NCI-H460 (cell line): ENCODE results near the gene ZNF613. TPM values are rescaled to one million over a fixed set of nuclear protein-coding genes. Genes with fewer than 3 reads are reported as not detected.
"Not testable (repeated sequence)": the region's sequence is repeated elsewhere in the genome, so short reads cannot be mapped to it uniquely, and the experiment has no call there.

Experiments used
- DNase-seq: peaks from one replicate; pipeline ENCODE4 v3.0.0-alpha.2; 2016; ENCODE audit warnings: low read depth; ENCODE audit errors: extremely low read depth
- total RNA-seq: library from RNA; depleted of rRNA; stranded (reverse); fragments of >200 nt; shearing (Covaris generic); gene quantifications from 2 replicates; pipeline ENCODE4 v1.2.3, GENCODE V29; 2014

The ZNF613 gene
- total RNA-seq, 1 experiment from 2014 or later = 6.3 TPM

DNA sequence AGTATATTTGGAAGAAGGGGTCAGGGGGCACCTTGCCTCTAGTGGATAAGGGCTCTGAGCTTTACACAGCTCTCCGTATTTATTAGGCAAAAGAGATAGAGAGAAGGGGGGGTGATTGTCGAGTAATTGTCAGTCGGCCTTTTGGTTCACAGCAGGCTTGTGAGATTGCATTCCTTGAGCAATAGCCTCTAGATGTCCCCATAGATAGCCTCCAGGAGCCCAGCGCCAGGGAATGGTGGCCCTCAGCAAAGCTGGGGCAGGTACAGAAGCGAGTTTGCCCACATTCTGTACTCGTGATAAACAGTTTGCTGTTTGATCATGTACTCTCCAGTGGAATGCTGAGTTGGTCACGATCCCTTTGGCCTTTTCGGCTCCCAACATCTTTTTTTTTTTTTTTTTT is 4.6 kb downstream of the ZNF613 start:
- DNase-seq = no peak

DNA sequence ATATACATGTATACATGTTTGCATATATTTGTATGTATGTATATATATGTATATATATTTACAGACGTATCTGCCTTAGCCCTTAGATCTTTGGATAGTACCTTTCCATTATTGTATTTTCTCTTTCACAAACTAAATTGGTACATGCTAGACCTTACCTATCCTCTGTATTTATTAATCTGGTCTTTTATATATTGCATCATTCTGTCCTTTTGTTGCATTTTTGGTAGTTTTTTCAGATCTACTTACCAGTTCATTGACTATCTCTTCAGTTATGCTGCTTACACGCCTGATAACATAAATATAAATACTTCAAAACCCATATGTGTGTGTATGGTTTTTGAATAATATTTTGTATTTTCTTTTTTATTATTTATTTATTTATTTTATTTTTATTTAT is 11.7 kb downstream of the ZNF613 start:
- DNase-seq = no peak

DNA sequence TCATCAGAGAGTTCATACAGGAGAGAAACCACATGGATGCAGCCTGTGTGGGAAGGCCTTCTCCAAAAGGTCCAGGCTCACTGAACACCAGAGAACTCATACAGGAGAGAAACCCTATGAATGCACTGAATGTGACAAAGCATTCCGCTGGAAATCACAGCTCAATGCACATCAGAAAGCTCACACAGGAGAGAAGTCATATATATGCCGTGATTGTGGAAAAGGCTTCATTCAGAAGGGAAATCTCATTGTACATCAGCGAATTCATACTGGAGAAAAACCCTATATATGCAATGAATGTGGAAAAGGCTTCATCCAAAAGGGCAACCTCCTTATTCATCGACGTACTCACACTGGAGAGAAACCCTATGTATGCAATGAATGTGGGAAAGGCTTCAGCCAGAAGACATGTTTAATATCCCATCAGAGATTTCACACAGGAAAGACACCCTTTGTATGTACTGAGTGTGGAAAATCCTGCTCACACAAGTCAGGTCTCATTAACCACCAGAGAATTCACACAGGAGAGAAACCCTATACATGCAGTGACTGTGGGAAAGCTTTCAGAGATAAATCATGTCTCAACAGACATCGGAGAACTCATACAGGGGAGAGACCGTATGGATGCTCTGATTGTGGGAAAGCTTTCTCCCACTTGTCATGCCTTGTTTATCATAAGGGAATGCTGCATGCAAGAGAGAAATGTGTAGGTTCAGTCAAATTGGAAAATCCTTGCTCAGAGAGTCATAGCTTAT is 17.7 kb downstream of the ZNF613 start:
- DNase-seq = no peak

DNA sequence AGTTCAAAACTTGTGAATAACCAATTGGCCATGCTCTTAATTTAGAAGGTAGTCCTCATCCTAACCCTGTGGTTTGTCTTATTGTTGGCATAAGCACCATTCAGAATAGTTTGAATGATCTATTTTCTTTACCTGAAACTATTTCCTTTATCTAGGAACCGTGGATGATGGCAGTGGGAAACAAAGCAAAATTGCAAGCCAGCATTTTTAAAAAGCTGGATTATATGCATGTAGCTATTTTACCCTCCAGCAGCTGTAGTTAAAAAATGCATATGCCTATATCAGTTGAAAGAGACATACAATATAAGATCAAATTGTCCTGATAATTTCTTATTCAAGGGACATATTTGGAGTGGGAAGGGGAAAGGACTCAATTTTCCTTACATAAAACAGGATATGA is 19.3 kb downstream of the ZNF613 start:
- DNase-seq = no peak

DNA sequence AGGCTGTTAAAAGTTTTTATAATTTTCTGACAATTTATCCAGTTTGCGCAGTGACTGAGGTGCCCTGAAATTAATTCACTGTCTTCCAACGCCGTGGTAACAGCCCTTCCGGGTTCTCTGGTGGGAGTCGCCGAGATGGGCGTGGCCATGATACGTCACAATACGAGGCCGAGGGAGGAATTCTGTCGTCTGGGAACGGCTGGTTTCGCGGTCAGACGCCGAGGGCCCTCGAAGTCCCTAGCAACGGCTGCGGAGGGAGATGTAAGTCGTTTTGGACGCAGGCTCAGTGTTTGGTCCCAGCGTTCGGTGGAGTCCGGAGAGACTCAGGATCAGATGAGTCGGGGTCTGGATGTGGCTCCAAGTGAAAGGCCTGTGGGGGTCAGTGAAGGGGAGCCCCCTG is 21.7 kb downstream of the ZNF613 start:
- DNase-seq = no peak

DNA sequence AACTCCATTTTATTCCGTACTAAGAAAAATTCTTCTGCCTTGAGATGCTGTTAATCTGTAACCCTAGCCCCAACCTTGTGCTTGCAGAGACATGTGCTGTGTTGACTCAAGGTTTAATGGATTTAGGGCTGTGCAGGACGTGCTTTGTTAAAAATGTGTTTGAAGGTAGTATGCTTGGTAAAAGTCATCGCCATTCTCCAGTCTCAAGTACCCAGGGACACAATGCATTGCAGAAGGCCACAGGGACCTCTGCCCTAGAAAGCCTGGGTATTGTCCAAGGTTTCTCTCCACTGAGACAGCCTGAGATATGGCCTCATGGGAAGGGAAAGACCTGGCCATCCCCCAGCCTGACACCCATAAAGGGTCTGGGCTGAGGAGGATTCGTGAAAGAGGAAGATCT is 30.6 kb downstream of the ZNF613 start:
- DNase-seq = not testable (repeated sequence)

DNA sequence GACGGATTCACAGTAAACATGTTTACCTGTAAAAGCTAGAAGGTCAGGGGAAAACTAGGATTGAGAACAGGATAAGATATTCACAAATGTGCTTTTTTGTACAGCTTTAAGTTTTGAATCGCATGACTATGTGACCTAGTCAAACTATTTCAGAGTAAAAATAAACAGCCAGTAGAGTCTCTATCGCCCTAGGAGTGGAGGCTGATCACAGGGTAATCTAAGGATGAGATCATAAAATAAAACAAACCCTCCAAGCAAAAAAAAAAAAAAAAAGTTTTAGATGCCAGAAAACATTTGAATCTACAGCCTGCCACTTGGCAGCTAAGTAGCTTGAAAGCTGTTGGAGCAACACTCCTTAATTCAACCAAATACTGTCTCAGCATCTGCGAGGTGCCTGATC is 32.5 kb downstream of the ZNF613 start:
- no peak for DNase-seq

DNA sequence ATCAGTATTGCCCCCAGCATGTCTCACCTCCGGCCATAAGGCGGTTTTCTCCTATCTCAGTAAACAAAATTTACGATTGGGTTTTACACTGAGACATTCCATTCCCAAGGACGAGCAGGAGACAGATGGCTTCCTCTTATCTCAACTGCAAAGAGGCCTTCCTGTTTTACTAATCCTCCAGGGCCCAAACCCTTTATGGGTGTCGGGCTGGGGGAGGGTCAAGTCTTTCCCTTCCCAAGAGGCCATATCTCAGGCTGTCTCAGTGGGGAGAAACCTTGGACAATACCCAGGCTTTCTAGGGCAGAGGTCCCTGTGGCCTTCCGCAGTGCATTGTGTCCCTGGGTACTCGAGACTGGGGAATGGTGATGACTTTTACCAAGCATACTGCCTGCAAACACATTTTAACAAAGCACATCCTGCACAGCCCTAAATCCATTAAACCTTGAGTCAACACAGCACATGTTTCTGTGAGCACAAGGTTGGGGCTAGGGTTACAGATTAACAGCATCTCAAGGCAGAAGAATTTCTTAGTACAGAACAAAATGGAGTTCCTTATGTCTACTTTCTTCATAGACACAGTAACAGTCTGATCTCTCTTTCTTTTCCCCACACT is 33.5 kb downstream of the ZNF613 start:
- DNase-seq = not testable (repeated sequence)

DNA sequence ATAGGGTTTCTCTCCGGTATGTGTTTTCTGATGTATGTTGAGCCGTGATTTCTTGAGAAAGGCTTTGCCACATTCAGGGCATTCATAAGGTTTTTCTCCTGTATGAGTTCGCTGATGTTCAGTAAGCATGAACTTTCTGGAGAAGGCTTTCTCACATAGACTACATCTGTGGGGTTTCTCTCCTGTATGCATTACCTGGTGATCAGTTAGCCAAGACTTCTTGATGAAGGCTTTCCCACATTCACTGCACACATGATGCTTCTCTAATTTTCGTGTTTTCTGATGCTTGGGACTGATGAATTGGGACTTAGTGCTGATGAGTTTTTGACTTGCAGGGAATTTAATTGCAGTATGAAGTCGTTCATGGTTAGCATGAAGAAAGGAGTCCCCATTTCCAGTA is 38.3 kb downstream of the ZNF613 start:
- DNase-seq = no peak

DNA sequence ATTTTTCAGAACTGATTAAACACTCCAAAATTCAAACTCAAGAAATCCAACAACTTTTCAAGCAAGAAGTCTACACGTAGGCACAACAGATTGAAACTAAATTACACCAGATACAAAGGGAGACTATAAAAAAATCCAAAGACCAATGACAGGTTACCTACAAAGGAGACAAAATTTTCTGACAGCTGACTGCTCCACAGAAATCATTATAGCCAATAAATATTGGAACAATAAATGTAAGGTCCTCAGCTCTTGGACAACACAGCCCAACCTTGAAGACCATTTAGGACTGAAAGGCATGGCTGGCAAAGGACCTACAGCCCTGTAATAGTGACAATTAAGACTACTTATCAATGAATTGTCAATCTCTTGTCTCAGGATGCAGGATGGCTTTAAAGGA is 43.4 kb downstream of the ZNF613 start:
- no peak for DNase-seq

DNA sequence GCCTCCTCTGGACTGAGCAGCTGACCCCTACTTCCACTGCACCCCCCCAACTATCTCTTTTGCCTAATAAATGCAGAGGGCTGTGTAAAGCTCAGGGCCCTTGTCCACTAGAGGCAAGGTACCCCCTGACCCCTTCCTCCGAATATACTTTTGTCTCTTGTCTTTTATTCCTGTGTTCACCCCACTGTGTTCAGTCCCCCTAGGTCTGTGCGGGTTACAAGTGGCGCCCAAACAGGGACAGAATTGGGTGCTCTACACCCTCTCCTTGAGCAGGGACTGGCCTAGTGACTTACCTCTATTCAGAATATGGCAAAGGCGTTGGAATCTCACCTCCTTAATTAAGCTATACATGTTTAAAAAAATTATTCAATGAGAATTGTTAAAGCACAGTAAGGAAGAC is 44.4 kb downstream of the ZNF613 start:
- DNase-seq = no peak

DNA sequence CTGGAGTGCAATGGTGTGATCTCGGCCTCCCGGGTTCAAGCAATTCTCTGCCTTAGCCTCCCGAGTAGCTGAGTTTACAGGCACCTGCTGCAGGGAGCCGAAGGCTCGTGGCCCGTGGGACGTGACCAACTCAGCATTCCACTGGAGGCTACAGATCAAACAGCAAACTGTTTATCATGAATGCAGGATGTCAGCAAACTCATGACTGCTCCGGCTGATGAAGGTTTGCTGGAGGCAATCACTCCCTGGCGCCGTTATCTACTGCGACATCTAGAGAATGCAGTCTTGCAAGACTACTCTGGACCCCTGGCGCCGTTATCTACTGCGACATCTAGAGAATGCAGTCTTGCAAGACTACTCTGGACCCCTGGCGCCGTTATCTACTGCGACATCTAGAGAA is 48.5 kb downstream of the ZNF613 start:
- DNase-seq = not testable (repeated sequence)

DNA sequence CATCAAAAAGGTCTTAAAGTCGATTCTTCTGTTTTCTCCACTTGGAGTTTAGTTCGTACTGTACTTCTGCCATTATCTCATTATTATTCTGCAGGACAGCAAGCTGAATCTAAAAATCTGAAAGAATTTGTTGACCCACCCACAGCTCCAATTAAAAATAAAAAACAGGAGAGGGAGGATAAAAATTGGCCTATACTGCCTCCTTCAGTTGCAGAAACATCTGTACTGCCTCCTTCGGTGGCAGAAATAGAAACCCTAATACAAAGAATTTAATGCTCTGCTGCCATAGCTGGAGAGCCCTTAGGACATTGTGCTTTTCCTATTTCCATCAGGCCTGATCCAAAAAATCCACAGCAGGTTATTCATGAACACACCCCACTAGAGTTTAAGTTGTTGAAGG is 49.6 kb downstream of the ZNF613 start:
- DNase-seq = no peak

DNA sequence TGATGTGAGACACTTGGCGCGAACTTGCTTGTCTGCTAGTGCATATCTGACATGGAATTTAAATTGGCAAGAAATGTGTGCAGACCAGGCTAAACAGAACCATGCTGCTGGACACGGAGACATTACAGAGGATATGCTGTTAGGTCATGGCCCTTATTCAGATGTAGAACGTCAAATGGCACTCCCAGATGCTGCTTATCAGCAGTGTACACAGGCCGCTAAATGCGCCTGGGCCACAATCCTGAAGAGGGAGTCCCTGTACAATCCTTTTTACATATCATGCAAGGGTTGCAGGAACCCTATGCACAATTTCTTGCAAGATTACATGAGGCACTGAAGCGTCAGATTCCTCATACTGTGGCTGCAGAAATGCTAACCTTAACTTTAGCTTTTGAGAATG is 50.1 kb downstream of the ZNF613 start:
- no peak for DNase-seq

DNA sequence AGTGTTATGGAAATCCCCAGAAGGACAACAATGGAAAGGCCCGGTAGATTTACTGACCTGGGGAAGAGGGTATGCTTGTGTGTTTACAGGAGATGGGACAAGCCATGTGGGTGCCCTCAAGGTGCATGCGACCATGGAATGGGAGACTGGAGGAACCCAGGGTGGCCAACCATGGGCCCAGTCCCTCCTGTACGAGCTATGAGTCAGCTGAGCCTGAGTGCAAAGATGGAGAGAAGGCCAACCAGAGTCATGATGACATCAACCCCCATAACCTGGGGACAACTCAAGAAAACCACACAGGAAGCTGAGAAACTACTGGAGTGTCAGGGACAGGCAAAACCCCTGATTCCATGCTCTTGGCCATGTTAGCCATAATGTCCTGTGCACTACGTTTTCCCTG is 51.6 kb downstream of the ZNF613 start:
- DNase-seq = no peak

DNA sequence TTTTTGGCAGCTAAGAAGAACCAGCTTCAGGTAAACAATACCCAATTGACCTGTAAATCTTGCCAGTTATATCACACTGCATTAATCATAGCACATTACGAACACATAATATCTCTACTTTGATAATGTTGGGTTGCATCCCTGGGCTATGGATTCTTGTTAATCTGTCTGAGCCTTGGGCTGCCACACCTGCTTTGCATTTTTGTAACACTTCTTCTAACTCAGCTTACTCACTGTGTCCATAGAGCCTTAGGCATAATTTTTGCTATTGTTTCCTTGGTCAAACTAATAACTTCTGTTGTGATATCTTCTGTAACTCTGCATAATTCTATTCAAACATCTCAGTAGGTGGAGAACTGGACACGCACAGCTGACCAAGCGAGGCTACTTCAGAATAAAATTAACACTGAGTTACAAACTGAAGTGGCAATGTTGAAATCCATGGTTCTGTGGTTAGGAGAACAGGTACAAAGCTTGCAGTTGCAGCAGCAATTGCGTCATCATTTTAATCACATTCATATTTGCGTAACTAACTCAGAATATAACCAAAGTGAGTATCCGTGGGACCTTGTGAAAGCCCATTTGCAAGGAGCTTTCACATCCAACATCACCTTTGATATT is 53.0 kb downstream of the ZNF613 start:
- no peak for DNase-seq

DNA sequence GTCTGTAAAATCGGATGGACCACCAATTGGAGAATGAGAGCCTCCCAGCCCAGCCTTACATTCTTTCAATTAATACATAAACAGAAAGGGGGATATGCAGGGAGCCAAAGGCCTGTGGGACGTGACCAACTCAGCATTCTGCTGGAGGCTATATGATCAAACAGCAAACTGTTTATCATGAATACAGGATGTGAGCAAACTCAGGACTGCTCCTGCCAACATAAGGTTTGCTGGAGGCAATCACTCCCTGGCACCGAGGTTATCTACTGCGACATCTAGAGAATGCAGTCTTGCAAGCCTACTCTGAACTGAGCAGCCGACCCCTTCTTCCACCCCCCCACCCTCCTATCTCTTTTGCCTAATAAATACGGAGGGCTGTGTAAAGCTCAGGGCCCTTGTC is 53.7 kb downstream of the ZNF613 start:
- DNase-seq = not testable (repeated sequence)

DNA sequence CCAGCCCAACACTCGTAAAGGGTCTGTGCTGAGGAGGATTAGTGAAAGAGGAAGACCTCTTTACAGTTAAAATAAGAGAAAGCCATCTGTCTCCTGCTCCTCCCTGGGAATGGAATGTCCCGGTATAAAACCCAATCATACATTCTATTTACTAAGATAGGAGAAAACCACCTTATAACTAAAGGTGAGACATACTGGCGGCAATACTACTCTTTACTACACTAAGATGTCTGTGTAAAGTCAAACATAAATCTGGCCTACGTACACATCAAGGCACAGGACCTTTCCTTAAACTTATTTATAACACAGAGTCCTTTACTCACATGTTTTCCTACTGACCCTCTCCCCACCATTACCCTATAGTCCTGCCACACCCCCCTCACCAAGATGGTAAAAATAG is 56.1 kb downstream of the ZNF613 start:
- no peak for DNase-seq

DNA sequence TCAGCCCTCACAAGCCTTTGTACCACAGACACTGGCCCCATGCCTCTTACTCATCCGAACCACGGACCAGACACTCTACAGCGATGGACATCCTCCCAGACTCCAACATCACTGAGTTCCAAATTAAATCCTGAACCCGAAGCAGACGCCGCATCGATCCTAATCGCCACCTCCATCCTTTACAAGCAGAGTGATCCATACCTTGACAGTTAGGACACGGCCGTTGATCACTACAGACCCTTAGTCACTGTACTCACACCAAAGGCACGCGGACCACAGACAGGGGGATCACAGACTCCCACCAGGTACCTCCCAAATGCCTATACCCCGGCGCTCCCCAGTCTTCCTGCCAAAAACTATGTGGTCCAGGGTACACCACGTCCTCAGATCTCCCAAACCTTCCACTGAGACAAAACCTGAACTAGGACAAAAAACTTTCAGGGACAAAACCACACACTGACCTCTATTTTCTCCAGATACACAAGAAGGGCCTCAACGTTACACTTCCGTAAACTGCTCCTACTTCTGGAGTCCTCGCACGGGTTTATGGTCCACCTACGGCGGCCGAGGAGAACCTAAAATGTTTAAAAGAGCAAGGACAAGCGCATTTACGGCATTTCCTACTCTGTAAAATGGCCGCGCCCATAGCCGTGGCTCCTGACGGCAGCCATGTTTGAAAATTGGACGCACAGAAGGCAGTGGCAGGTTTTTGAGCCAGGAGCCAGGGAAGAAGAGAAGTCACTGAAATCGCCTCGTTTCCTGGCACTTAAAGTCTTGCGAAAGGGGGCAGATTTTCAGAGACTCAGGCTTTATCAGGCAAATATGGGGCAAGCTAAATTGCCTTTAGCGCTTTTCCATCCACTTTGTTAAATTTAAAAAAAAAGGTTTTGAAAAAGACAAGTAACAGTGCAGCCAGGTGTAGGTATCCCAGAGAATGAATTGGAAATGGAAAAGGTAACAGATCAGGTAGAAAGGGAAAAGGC is 59.3 kb downstream of the ZNF613 start, which contains the start of gene ZNF350:
Gene ZNF350 (minus strand): TSS at position 532 of the 983 bp plus-strand sequence. CDS start 12,480 bp downstream, outside the sequence.
- peak; percentile 85 for DNase-seq

DNA sequence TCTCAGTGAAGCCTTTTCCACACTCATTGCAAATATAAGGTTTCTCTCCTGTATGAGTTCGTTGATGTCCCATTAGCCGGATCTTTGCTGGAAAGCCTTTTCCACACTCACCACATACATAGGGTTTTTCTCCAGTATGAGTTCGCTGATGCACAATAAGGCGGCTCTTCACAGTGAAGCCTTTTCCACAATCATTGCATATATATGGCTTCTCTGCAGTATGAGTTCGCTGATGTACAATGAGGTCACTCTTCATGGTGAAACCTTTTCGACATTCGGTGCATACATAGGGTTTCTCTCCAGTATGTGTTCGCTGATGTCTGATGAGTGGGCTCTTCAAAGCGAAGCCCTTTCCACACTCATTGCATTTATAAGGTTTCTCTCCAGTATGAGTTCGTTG is 66.2 kb downstream of the ZNF613 start:
- DNase-seq = no peak
